GM23338 (cell line): ENCODE data around the gene TMEM250. TPM values are rescaled to one million over a fixed set of nuclear protein-coding genes. Genes with fewer than 3 reads are reported as not detected.

Experiments used
- ATAC-seq: fragments of 200-7000 bp; cut with Tn5 transposase; 3 replicates; pipeline ENCODE4 v1.9.1; 2020
- DNase-seq: peaks from one replicate; pipeline ENCODE4 v3.0.0-alpha.2; 2015; ENCODE audit warnings: low spot score
- H2AFZ ChIP-seq: fragments of 200-600 bp; sonication (generic); 2 replicates; pipeline ENCODE4 v1.8.0; 2016; ENCODE audit warnings: antibody characterized with exemption, mild to moderate bottlenecking, moderate library complexity
- H3F3A ChIP-seq: fragments of 200-600 bp; sonication (generic); replicated peaks from 2 replicates; pipeline ENCODE4 v1.8.0; 2017; ENCODE audit warnings: antibody characterized with exemption, mixed run types, low read depth
- H3K27ac ChIP-seq: fragments of 200-600 bp; sonication (generic); 2 replicates; pipeline ENCODE4 v1.6.1; 2016; ENCODE audit warnings: low read depth
- H3K27me3 ChIP-seq: fragments of 200-600 bp; sonication (generic); 2 replicates; pipeline ENCODE4 v1.8.0; 2016; ENCODE audit warnings: mild to moderate bottlenecking, mixed run types, moderate library complexity; ENCODE audit not compliant: insufficient read depth
- H3K36me3 ChIP-seq: fragments of 200-600 bp; sonication (generic); 2 replicates; pipeline ENCODE4 v1.8.0; 2016; ENCODE audit warnings: mild to moderate bottlenecking; ENCODE audit not compliant: insufficient read depth
- H3K4me1 ChIP-seq: fragments of 200-600 bp; sonication (generic); 2 replicates; pipeline ENCODE4 v1.8.0; 2016; ENCODE audit warnings: mild to moderate bottlenecking, moderate library complexity; ENCODE audit not compliant: insufficient read depth
- H3K4me2 ChIP-seq: fragments of 200-600 bp; sonication (generic); 2 replicates; pipeline ENCODE4 v1.7.1; 2017; ENCODE audit warnings: mixed run types
- H3K4me3 ChIP-seq: fragments of 200-600 bp; sonication (generic); 2 replicates; pipeline ENCODE4 v1.6.1; 2016; ENCODE audit warnings: mixed run types
- H3K79me2 ChIP-seq: fragments of 200-600 bp; sonication (generic); replicated peaks from 2 replicates; pipeline ENCODE4 v1.8.0; 2017; ENCODE audit warnings: mild to moderate bottlenecking; ENCODE audit not compliant: insufficient read depth
- H3K9me2 ChIP-seq: fragments of 200-600 bp; sonication (generic); 2 replicates; pipeline ENCODE4 v1.8.0; 2017; ENCODE audit not compliant: insufficient read depth
- H4K20me1 ChIP-seq: fragments of 200-600 bp; sonication (generic); replicated peaks from 2 replicates; pipeline ENCODE4 v1.8.0; 2017; ENCODE audit warnings: mild to moderate bottlenecking; ENCODE audit not compliant: insufficient read depth
- H3K27ac Mint-ChIP-seq: 2 replicates; pipeline ENCODE4 v1.8.0; 2020; ENCODE audit warnings: inconsistent platforms, mild to moderate bottlenecking, moderate library complexity, mixed read lengths
- H3K27me3 Mint-ChIP-seq: 3 replicates; pipeline ENCODE4 v1.8.0; 2022; ENCODE audit warnings: low read depth, mild to moderate bottlenecking, moderate library complexity, mixed read lengths, inconsistent platforms; ENCODE audit not compliant: insufficient read depth, poor library complexity
- H3K36me3 Mint-ChIP-seq: 3 replicates; pipeline ENCODE4 v1.8.0; 2021; ENCODE audit warnings: low read depth, mild to moderate bottlenecking, inconsistent platforms, moderate library complexity, mixed read lengths
- H3K4me1 Mint-ChIP-seq: 3 replicates; pipeline ENCODE4 v1.8.0; 2020; ENCODE audit warnings: mild to moderate bottlenecking, inconsistent platforms, mixed read lengths
- H3K4me3 Mint-ChIP-seq: 3 replicates; pipeline ENCODE4 v1.8.0; 2021; ENCODE audit warnings: moderate library complexity, mild to moderate bottlenecking, inconsistent platforms, mixed read lengths
- H3K9me3 Mint-ChIP-seq: 3 replicates; pipeline ENCODE4 v1.8.0; 2020; ENCODE audit warnings: moderate library complexity, mild to moderate bottlenecking, inconsistent platforms, mixed read lengths
- CREB1 ChIP-seq: fragments of 250-450 bp; sonication (Bioruptor Pico); IDR thresholded peaks from 2 replicates; pipeline ENCODE4 v1.5.0; 2020; ENCODE audit warnings: low read depth, mild to moderate bottlenecking, moderate library complexity
- CTCF ChIP-seq, 2 experiments: fragments of 200-600 bp in 1 of 2; sonication (generic) in 1 of 2; conservative IDR thresholded peaks; 2 replicates each; pipeline versions ENCODE4 v1.5.1 to v1.6.1; 2016 to 2017; ENCODE audit warnings: antibody characterized with exemption in 2 of 2, low read depth in 2 of 2, mild to moderate bottlenecking in 2 of 2, moderate library complexity in 1 of 2
- EZH2 ChIP-seq: fragments of 200-600 bp; sonication (generic); IDR thresholded peaks from one replicate; pipeline ENCODE4 v1.8.0; 2017; ENCODE audit warnings: antibody characterized with exemption, mild to moderate bottlenecking, low read depth; ENCODE audit not compliant: unreplicated experiment
- EZH2phosphoT487 ChIP-seq: fragments of 200-600 bp; sonication (generic); IDR thresholded peaks from one replicate; pipeline ENCODE4 v1.8.1; 2018; ENCODE audit warnings: antibody characterized with exemption; ENCODE audit not compliant: unreplicated experiment
- NANOG ChIP-seq: IDR thresholded peaks from 2 replicates; pipeline ENCODE4 v1.6.1; 2016; ENCODE audit warnings: antibody characterized with exemption, borderline replicate concordance
- POLR2AphosphoS5 ChIP-seq: IDR thresholded peaks from 2 replicates; pipeline ENCODE4 v1.6.1; 2016; ENCODE audit warnings: antibody characterized with exemption, low read depth
- REST ChIP-seq: IDR thresholded peaks from one replicate; pipeline ENCODE4 v1.6.1; 2018; ENCODE audit warnings: antibody characterized with exemption; ENCODE audit not compliant: unreplicated experiment
- STAT1 ChIP-seq: IDR thresholded peaks from one replicate; pipeline ENCODE4 v1.6.1; 2016; ENCODE audit warnings: antibody characterized with exemption; ENCODE audit not compliant: unreplicated experiment
- ZNF114 ChIP-seq: fragments of 250-450 bp; sonication (Bioruptor Pico); IDR thresholded peaks from 2 replicates; pipeline ENCODE4 v1.5.0; 2020; ENCODE audit warnings: mild to moderate bottlenecking, moderate library complexity
- polyA plus RNA-seq: library from polyadenylated mRNA; unstranded; fragments of >200 nt; fragmentation: Nextera tagmentation; extraction: Ambion mirVana; gene quantifications from 2 replicates; pipeline ENCODE4 v1.2.1, GENCODE V29; 2016
- total RNA-seq: library from RNA; depleted of rRNA; stranded (reverse); fragments of >200 nt; shearing (Covaris generic); gene quantifications from 2 replicates; pipeline ENCODE4 v1.2.3, GENCODE V29; 2014
- TF ChIP-seq, protein P1 (sequence below): IDR thresholded peaks from 2 replicates; pipeline ENCODE4 v1.6.1; 2016; ENCODE audit warnings: antibody characterized with exemption

TMEM250 gene
- total and polyA plus RNA-seq, 2 experiments from 2014 or later: 12.2 to 39.2 TPM

- TF ChIP-seq ZNF114 (CRISPR knock-in tag) (no peak), CTCF (conservative IDR thresholded peaks at IDR 0.05; ENCODE audit: low read depth in 2 of 2) (no peak), EZH2 (peak; percentile 47), CREB1 (CRISPR knock-in tag) (no peak), POLR2AphosphoS5 (0 out of 2 replicates have a peak, but pooled peaks have one; percentile 16), REST (no peak), EZH2phosphoT487 (no peak), STAT1 (no peak), NANOG (no peak)
These were observed 13.9 kb upstream of the TMEM250 start (continued) for GRCh38 chr9:136132512-136133050.

DNA sequence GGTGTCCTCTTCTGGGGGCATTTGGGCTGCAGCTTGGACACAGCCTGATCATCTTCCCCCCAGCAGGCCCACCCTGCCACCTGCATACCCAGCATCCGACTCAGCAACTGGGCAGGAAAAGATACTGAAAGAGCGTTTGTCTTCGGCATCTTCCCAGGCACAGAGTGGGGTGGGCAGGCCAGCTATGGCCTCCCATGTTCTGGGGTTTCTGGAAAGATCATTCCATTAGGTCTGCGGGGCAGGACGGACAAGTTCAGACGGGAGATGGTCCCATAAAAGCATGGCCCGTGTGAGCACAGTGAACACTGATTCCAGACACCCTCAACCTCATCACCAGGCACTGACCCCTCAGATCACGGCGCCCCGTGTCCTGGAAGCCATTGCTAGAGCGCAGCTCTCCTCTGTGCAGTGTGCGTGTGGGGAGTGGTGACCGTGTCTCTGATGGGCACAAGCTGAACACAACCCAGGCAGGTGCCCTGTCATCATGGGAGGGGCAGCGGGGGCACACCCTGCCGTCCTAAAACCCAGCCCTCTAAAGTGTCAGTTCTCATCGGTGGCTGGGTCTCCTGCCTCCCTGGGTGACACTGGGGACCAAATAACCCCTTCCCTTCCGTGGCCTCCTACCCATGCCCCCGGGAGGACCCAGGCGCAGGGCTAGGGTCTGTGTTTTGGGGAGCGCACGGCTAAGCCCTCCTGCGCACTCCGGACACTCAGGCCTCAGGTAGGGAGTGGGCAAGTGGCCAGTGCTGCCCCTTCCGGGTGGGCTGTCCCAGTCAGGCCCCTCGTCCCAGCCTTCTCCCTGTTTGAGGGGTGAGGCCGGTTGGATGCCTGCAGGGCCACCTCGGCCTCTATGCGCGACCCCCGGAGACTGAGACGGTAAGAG is 13.2 kb upstream of the TMEM250 start:
- H3K4me2 ChIP-seq: peak overlapping the region; percentile 82
- H3K4me1 ChIP-seq: peaks cover 4% of the 10 kb centered on the region; the same call in 1 of the 2 replicates
- H3K4me3 Mint-ChIP-seq: peak overlapping the region; percentile 28
- no peaks in the 10 kb centered on the region for H3K9me2 ChIP-seq
- H3K4me3 ChIP-seq: peak overlapping the region; percentile 58
- no peaks in the 10 kb centered on the region for H3K79me2 ChIP-seq
- peaks cover 26% of the 10 kb centered on the region for H3K27me3 ChIP-seq
- H3K4me1 Mint-ChIP-seq: peaks cover 18% of the 10 kb centered on the region
- H3F3A ChIP-seq: no peaks in the 10 kb centered on the region
- H3K27ac Mint-ChIP-seq: no peak overlapping the region
- TF ChIP-seq CTCF (conservative IDR thresholded peaks at IDR 0.05; ENCODE audit: low read depth in 2 of 2) (no peak), REST (no peak), CREB1 (CRISPR knock-in tag) (no peak), POLR2AphosphoS5 (no peak), STAT1 (no peak)
- TF ChIP-seq, protein P1, sequence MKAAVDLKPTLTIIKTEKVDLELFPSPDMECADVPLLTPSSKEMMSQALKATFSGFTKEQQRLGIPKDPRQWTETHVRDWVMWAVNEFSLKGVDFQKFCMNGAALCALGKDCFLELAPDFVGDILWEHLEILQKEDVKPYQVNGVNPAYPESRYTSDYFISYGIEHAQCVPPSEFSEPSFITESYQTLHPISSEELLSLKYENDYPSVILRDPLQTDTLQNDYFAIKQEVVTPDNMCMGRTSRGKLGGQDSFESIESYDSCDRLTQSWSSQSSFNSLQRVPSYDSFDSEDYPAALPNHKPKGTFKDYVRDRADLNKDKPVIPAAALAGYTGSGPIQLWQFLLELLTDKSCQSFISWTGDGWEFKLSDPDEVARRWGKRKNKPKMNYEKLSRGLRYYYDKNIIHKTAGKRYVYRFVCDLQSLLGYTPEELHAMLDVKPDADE: no peak
- H3K36me3 Mint-ChIP-seq: no peaks in the 10 kb centered on the region
- no peaks in the 10 kb centered on the region for H3K36me3 ChIP-seq
- ATAC-seq (peak; percentile 1; the same call in 1 of the 3 replicates), DNase-seq (no peak)
- no peaks in the 10 kb centered on the region for H4K20me1 ChIP-seq
- no peak overlapping the region for H3K27ac ChIP-seq
- H3K9me3 Mint-ChIP-seq: no peaks in the 10 kb centered on the region
- peaks cover 32% of the 10 kb centered on the region for H3K27me3 Mint-ChIP-seq
- peak overlapping the region; percentile 83; the same call in 1 of the 2 replicates for H2AFZ ChIP-seq
